HG03571 (cell line): ENCODE results near the gene SH3D19.
"Not testable (repeated sequence)": the region's sequence is repeated elsewhere in the genome, so short reads cannot be mapped to it uniquely, and the experiment has no call there.

Experiments used
- ATAC-seq: cut with Tn5 transposase; IDR thresholded peaks from one replicate; pipeline ENCODE4 v1.9.1; 2021; ENCODE audit not compliant: unreplicated experiment

The SH3D19 gene

GRCh38 chr4:151158979-151159378 is 166.4 kb downstream of the SH3D19 start:
- ATAC-seq = no peak

GRCh38 chr4:151157543-151157942 is 167.9 kb downstream of the SH3D19 start:
- no peak for ATAC-seq

- ATAC-seq = no peak
Observed at GRCh38 chr4:151153585-151153984, 171.8 kb downstream of the SH3D19 start.

- ATAC-seq = no peak
Observed at GRCh38 chr4:151152028-151152427, 173.4 kb downstream of the SH3D19 start.

- no peak for ATAC-seq
Observed at GRCh38 chr4:151150821-151151580, 174.4 kb downstream of the SH3D19 start.

GRCh38 chr4:151148261-151148660 is 177.1 kb downstream of the SH3D19 start:
- no peak for ATAC-seq

GRCh38 chr4:151147000-151147399 is 178.4 kb downstream of the SH3D19 start:
- no peak for ATAC-seq

- ATAC-seq = no peak
Observed at GRCh38 chr4:151144329-151145072, 180.9 kb downstream of the SH3D19 start.

- ATAC-seq = no peak
Observed at GRCh38 chr4:151143811-151144210, 181.6 kb downstream of the SH3D19 start.

GRCh38 chr4:151143162-151143561 is 182.2 kb downstream of the SH3D19 start:
- ATAC-seq = no peak

- ATAC-seq = no peak
Observed at GRCh38 chr4:151142758-151143157, 182.6 kb downstream of the SH3D19 start.

GRCh38 chr4:151139814-151140213 is 185.6 kb downstream of the SH3D19 start:
- ATAC-seq = no peak

- ATAC-seq = not testable (repeated sequence)
Observed at GRCh38 chr4:151136048-151136447, 189.4 kb downstream of the SH3D19 start.

- no peak for ATAC-seq
Observed at GRCh38 chr4:151133311-151133710, 192.1 kb downstream of the SH3D19 start.

GRCh38 chr4:151129796-151130195 is 195.6 kb downstream of the SH3D19 start:
- no peak for ATAC-seq

GRCh38 chr4:151117371-151117962 is 207.9 kb downstream of the SH3D19 start:
- peak; percentile 80 for ATAC-seq

GRCh38 chr4:151114986-151115385 is 210.4 kb downstream of the SH3D19 start:
- no peak for ATAC-seq

GRCh38 chr4:151114338-151114737 is 211.1 kb downstream of the SH3D19 start:
- ATAC-seq = no peak

- no peak for ATAC-seq
Observed at GRCh38 chr4:151110236-151110635, 215.2 kb downstream of the SH3D19 start.

- ATAC-seq = no peak
Observed at GRCh38 chr4:151107063-151107462, 218.3 kb downstream of the SH3D19 start.

GRCh38 chr4:151105454-151106032 is 219.9 kb downstream of the SH3D19 start:
- no peak for ATAC-seq

GRCh38 chr4:151104621-151105020 is 220.8 kb downstream of the SH3D19 start:
- no peak for ATAC-seq
